Measurements from ENCODE around the gene BPI.
"Not testable (repeated sequence)": the region's sequence is repeated elsewhere in the genome, so short reads cannot be mapped to it uniquely, and the experiment has no call there.

The BPI gene

GRCh38 chr20:38303908-38304379 lies at the start of gene BPI:
Gene BPI (plus strand): TSS chr20:38304156. CDS start chr20:38304224, 68 bp downstream.
- no peak for DNase-seq

GRCh38 chr20:38254621-38255020 lies 49.3 kb upstream of the BPI start:
- not testable (repeated sequence) for DNase-seq

GRCh38 chr20:38255393-38255792 lies 48.6 kb upstream of the BPI start:
- DNase-seq = no peak

- DNase-seq = no peak
Measured at GRCh38 chr20:38256021-38256420, 47.9 kb upstream of the BPI start.

GRCh38 chr20:38256966-38257365 lies 47.0 kb upstream of the BPI start:
- DNase-seq = no peak

GRCh38 chr20:38258545-38259215 lies 45.3 kb upstream of the BPI start:
- DNase-seq = no peak

GRCh38 chr20:38260025-38260377 lies 44.0 kb upstream of the BPI start:
- DNase-seq = no peak

GRCh38 chr20:38260378-38261053 lies 43.4 kb upstream of the BPI start, which contains the start of gene KIAA1755:
Gene KIAA1755 (minus strand): TSS chr20:38260735. CDS start chr20:38260500, 235 bp downstream.
- no peak for DNase-seq

GRCh38 chr20:38261054-38261390 lies 42.9 kb upstream of the BPI start:
- DNase-seq = no peak

- no peak for DNase-seq
Measured at GRCh38 chr20:38262931-38263330, 41.0 kb upstream of the BPI start.

GRCh38 chr20:38266426-38266825 lies 37.5 kb upstream of the BPI start:
- DNase-seq = no peak

- no peak for DNase-seq
Measured at GRCh38 chr20:38267296-38267695, 36.7 kb upstream of the BPI start.

- DNase-seq = no peak
Measured at GRCh38 chr20:38267901-38268514, 35.9 kb upstream of the BPI start.

- no peak for DNase-seq
Measured at GRCh38 chr20:38269040-38269439, 34.9 kb upstream of the BPI start.

- DNase-seq = no peak
Measured at GRCh38 chr20:38269715-38270114, 34.2 kb upstream of the BPI start.

GRCh38 chr20:38270869-38271605 lies 32.9 kb upstream of the BPI start:
- DNase-seq = no peak

- DNase-seq = no peak
Measured at GRCh38 chr20:38271608-38272120, 32.3 kb upstream of the BPI start.

- DNase-seq = no peak
Measured at GRCh38 chr20:38272398-38272797, 31.6 kb upstream of the BPI start.

GRCh38 chr20:38272961-38273360 lies 31.0 kb upstream of the BPI start:
- DNase-seq = no peak

- DNase-seq = no peak
Measured at GRCh38 chr20:38275815-38276550, 28.0 kb upstream of the BPI start.

- no peak for DNase-seq
Measured at GRCh38 chr20:38277285-38277684, 26.7 kb upstream of the BPI start.

GRCh38 chr20:38277691-38278090 lies 26.3 kb upstream of the BPI start:
- DNase-seq = no peak

- DNase-seq = no peak
Measured at GRCh38 chr20:38278131-38278530, 25.8 kb upstream of the BPI start.
